Spleen (tissue), 11 donors: Measurements from ENCODE around the gene KCNB1. TPM values are rescaled to one million over a fixed set of nuclear protein-coding genes. Genes with fewer than 3 reads are reported as not detected.

Experiments used
- DNase-seq: peaks from one replicate; pipeline ENCODE4 v3.0.0-alpha.2; 2020
- H3K27ac ChIP-seq, 8 donors: fragments of 200-600 bp; sonication (generic) in 7 of 8; 1 replicate in 4 of 8; 2 replicates in 4 of 8; pipeline versions ENCODE4 v1.5.0 to v1.8.0; 2016 to 2021; ENCODE audit warnings: inconsistent platforms in 4 of 8, mild to moderate bottlenecking in 4 of 8, moderate library complexity in 1 of 8
- H3K27me3 ChIP-seq, 7 donors: fragments of 200-600 bp; sonication (generic) in 6 of 7; replicated peaks in 1 of 7; 1 replicate in 4 of 7; 2 replicates in 3 of 7; pipeline versions ENCODE4 v1.5.0 to v1.8.0; 2016 to 2021; ENCODE audit warnings: inconsistent platforms in 3 of 7, mild to moderate bottlenecking in 1 of 7
- H3K36me3 ChIP-seq, 6 donors: fragments of 200-600 bp; sonication (generic) in 5 of 6; 1 replicate in 4 of 6; 2 replicates in 2 of 6; pipeline versions ENCODE4 v1.5.0 to v1.8.0; 2016 to 2021; ENCODE audit warnings: inconsistent platforms in 2 of 6
- H3K4me1 ChIP-seq, 6 donors: fragments of 200-600 bp; sonication (generic) in 5 of 6; 1 replicate in 3 of 6; 2 replicates in 3 of 6; pipeline versions ENCODE4 v1.5.0 to v1.8.0; 2016 to 2021; ENCODE audit warnings: inconsistent platforms in 3 of 6
- H3K4me3 ChIP-seq, 8 donors: fragments of 200-600 bp; sonication (generic) in 7 of 8; 1 replicate in 4 of 8; 2 replicates in 4 of 8; pipeline versions ENCODE4 v1.5.0 to v1.8.0; 2016 to 2021; ENCODE audit warnings: inconsistent platforms in 4 of 8, mild to moderate bottlenecking in 4 of 8, moderate library complexity in 2 of 8
- H3K9me3 ChIP-seq, 8 donors: fragments of 200-600 bp; sonication (generic) in 7 of 8; 1 replicate in 4 of 8; 2 replicates in 4 of 8; pipeline versions ENCODE4 v1.5.0 to v1.8.0; 2016 to 2021; ENCODE audit warnings: inconsistent platforms in 4 of 8
- POLR2A ChIP-seq, 3 donors: fragments of 450-650 bp; IDR thresholded peaks; one replicate each; pipeline ENCODE4 v1.5.1; 2017; ENCODE audit warnings: antibody characterized with exemption in 3 of 3, mild to moderate bottlenecking in 1 of 3
- POLR2AphosphoS5 ChIP-seq, 3 donors: sonication (generic); formaldehyde crosslinking; IDR thresholded peaks; one replicate each; pipeline ENCODE4 v1.5.1; 2017; ENCODE audit warnings: antibody characterized with exemption in 3 of 3
- WGBS, 5 donors: extraction: QIAGEN DNeasy Blood & Tissue Kit in 3 of 5; methylation state at CpG; one replicate each; pipeline versions ENCODE4 v1.1.5 to v1.1.7; 2013 to 2018; 5-methylcytosine and 5-hydroxymethylcytosine counted together
- intact Hi-C: fragments of 100-400 bp; cut with DNase I; formaldehyde crosslinking; loops from one replicate; pipeline ENCODE4 v1.15.0; 2023; ENCODE audit warnings: low total_unique reads
- polyA plus RNA-seq, 3 donors: library from polyadenylated mRNA; stranded (reverse); fragments of 200-250 nt; gene quantifications; one replicate each; pipeline ENCODE4 v1.2.1, GENCODE V29; 2013
- total RNA-seq, 7 donors: library from RNA; depleted of rRNA in 3 of 7; stranded (reverse); fragments of >200 nt in 3 of 7; fragmentation: NEBNext Ultra II Directional in 4 of 7; extraction: Animal tissue kit (Norgen Biotek cat#: 25700) in 4 of 7; gene quantifications; one replicate each; pipeline versions ENCODE4 v1.1.0 to v1.2.1, GENCODE V29; 2016 to 2021
- TF ChIP-seq, protein P1 (sequence below), 11 experiments: fragments of 200-600 bp in 7 of 11; fragments of 450-650 bp in 4 of 11; sonication (generic) in 4 of 11; IDR thresholded peaks in 8 of 11; conservative IDR thresholded peaks in 3 of 11; 1 replicate in 7 of 11; 2 replicates in 4 of 11; pipeline versions ENCODE4 v1.4.0 to v1.8.0; 2016 to 2021; ENCODE audit warnings: antibody characterized with exemption in 11 of 11, inconsistent platforms in 4 of 11, mild to moderate bottlenecking in 1 of 11
- donor health status: healthy with polysubstance abuse.
- donor health status: DM: no; HTN: no; CAD: no; lungs with moderate emphysema.
- donor health status: DM: no; HTN: no; CAD: no.
- donor health status: Bipolar disorder and iron deficiency.
- donor health status: healthy.
- donor health status: DM: no; HTN: no; CAD: no.
- donor health status: DM: yes; HTN: yes; CAD: no.

KCNB1 gene
- total and polyA plus RNA-seq, 10 donors: 0.02 to 3.2 (median 0.51) TPM

- TF ChIP-seq POLR2A (IDR thresholded peaks at IDR 0.05) (no peak), POLR2AphosphoS5 (IDR thresholded peaks at IDR 0.05) (no peak)
- TF ChIP-seq, protein P1, sequence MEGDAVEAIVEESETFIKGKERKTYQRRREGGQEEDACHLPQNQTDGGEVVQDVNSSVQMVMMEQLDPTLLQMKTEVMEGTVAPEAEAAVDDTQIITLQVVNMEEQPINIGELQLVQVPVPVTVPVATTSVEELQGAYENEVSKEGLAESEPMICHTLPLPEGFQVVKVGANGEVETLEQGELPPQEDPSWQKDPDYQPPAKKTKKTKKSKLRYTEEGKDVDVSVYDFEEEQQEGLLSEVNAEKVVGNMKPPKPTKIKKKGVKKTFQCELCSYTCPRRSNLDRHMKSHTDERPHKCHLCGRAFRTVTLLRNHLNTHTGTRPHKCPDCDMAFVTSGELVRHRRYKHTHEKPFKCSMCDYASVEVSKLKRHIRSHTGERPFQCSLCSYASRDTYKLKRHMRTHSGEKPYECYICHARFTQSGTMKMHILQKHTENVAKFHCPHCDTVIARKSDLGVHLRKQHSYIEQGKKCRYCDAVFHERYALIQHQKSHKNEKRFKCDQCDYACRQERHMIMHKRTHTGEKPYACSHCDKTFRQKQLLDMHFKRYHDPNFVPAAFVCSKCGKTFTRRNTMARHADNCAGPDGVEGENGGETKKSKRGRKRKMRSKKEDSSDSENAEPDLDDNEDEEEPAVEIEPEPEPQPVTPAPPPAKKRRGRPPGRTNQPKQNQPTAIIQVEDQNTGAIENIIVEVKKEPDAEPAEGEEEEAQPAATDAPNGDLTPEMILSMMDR (IDR thresholded peaks at IDR 0.05 in 8 of 11, conservative IDR thresholded peaks at IDR 0.05 in 3 of 11): no peak
- DNase-seq: no peak
These were observed 57.9 kb downstream of the KCNB1 start for GRCh38 chr20:49424536-49424935.

GRCh38 chr20:49422161-49422560, 60.3 kb downstream of the KCNB1 start:
- 85 to 93% (median 89%) methylated on average over 6 of the region's 6 CpGs for WGBS, 5 donors
- no peaks in the 10 kb centered on the region for H3K36me3 ChIP-seq
- H3K4me3 ChIP-seq: no peak overlapping the region
- TF ChIP-seq, protein P1 (IDR thresholded peaks at IDR 0.05 in 8 of 11, conservative IDR thresholded peaks at IDR 0.05 in 3 of 11): no peak
- no peak for TF ChIP-seq POLR2AphosphoS5 (IDR thresholded peaks at IDR 0.05)
- TF ChIP-seq POLR2A (IDR thresholded peaks at IDR 0.05): no peak
- peaks cover 0 to 21% (median 0%) of the 10 kb centered on the region in 7 donors for H3K27me3 ChIP-seq
- no peak for DNase-seq
- no peak overlapping the region for H3K27ac ChIP-seq
- no peaks in the 10 kb centered on the region for H3K9me3 ChIP-seq
- H3K4me1 ChIP-seq: no peaks in the 10 kb centered on the region
- intact Hi-C loops: no loop called here

More at GRCh38 chr20:49424536-49424935, 57.9 kb downstream of the KCNB1 start:
- Histone ChIP-seq H3K27ac (no peak overlapping the region), H3K4me3 (no peak overlapping the region), H3K4me1 (no peaks in the 10 kb centered on the region), H3K27me3 (peaks cover 0 to 32% (median 0%) of the 10 kb centered on the region in 7 donors), H3K36me3 (no peaks in the 10 kb centered on the region), H3K9me3 (no peaks in the 10 kb centered on the region)
- 68 to 84% (median 76%) methylated on average over 9 to 13 of the region's 13 CpGs for WGBS, 5 donors
- intact Hi-C loops: no loop called here

DNA sequence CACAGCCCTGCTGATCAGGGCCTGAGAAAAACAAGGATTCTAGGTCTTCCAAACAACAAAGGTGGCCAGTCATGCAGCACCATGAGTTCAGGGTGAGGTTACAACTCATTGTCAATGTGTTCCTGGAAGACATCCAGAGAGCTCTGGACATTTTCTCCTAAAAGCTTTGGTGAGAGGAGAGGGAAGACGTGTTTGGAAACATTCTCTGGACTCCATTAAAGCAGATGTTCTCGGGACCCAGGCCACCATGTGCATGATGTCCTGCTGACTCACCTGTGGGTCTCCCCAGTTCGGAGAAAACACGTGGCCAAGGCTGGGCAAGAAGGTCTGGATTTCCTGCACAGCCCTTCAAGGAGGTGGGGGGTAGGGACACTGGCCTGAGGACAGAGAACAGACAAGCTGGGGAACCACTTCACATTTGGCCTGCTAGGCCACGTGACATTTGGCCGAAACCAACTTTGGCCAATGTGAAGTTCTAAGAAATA, 61.6 kb downstream of the KCNB1 start:
- no peaks in the 10 kb centered on the region for H3K9me3 ChIP-seq
- intact Hi-C loops: no loop called here
- no peak overlapping the region for H3K27ac ChIP-seq
- 71 to 88% (median 81%) methylated on average over 6 of the region's 6 CpGs for WGBS, 5 donors
- no peaks in the 10 kb centered on the region for H3K36me3 ChIP-seq
- H3K4me1 ChIP-seq: no peaks in the 10 kb centered on the region
- DNase-seq: no peak
- TF ChIP-seq POLR2A (IDR thresholded peaks at IDR 0.05) (no peak), POLR2AphosphoS5 (IDR thresholded peaks at IDR 0.05) (no peak)
- TF ChIP-seq, protein P1 (IDR thresholded peaks at IDR 0.05 in 8 of 11, conservative IDR thresholded peaks at IDR 0.05 in 3 of 11): no peak
- H3K27me3 ChIP-seq: peaks cover 0 to 13% (median 0%) of the 10 kb centered on the region in 7 donors
- no peak overlapping the region for H3K4me3 ChIP-seq

GRCh38 chr20:49420292-49420691, 62.2 kb downstream of the KCNB1 start:
- H3K9me3 ChIP-seq: no peaks in the 10 kb centered on the region
- intact Hi-C loops: no loop called here
- no peak overlapping the region for H3K27ac ChIP-seq
- no peaks in the 10 kb centered on the region for H3K36me3 ChIP-seq
- no peaks in the 10 kb centered on the region for H3K4me1 ChIP-seq
- 91 to 100% (median 94%) methylated on average over 1 of the region's 1 CpG for WGBS, 5 donors
- TF ChIP-seq POLR2A (IDR thresholded peaks at IDR 0.05) (no peak), POLR2AphosphoS5 (IDR thresholded peaks at IDR 0.05) (no peak)
- TF ChIP-seq, protein P1 (IDR thresholded peaks at IDR 0.05 in 8 of 11, conservative IDR thresholded peaks at IDR 0.05 in 3 of 11): no peak
- no peak for DNase-seq
- no peak overlapping the region for H3K4me3 ChIP-seq
- H3K27me3 ChIP-seq: peaks cover 0 to 18% (median 0%) of the 10 kb centered on the region in 7 donors
